Measurements from ENCODE around the gene LKAAEAR1. TPM values are rescaled to one million over a fixed set of nuclear protein-coding genes. Genes with fewer than 3 reads are reported as not detected.
A peak's percentile ranks its signal among the peaks of the same experiment; 100 is the strongest.

Gene LKAAEAR1
- total and polyA plus RNA-seq, 2 of the 13 experiments (the other 11 are each of a cell fraction or from before 2014, with no cell fraction given), result not detected

DNA sequence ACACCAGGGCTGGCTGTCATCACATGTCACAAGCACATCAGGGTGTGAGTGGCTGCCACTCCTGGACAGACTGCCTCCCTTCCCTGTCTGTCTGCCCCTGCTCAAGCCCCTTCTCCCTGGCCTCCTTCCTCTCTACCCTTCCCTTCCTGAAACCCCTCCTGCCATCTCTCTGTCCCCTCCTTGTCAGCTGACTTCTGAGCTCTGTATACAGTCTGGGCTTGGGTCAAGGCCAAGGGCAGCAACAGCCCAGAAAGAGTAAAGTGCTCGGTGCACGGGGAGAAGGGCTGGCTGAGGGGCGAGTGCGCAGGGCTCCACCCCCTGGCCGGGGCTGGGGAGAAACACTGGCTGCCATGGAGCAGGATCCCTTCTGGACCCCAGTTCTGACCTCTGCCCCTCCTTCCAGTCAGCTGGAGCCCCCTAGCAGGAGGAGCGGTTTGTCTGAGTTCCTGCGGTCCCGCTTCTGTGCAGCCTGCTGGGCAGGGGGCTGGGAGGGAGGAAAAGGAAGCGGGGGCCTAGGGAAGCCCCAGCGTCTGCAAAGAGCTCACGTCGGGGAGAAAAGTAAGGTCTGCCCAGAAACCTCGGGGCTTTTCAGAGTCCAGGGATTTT, 2.0 kb downstream of the LKAAEAR1 start (continued):
- TF ChIP-seq ZBTB37 (CRISPR knock-in tag; IDR thresholded peaks at IDR 0.05) (no peak), SMAD9 (CRISPR knock-in tag; IDR thresholded peaks at IDR 0.05) (no peak), ZNF761 (CRISPR knock-in tag; conservative IDR thresholded peaks at IDR 0.05) (0 out of 2 replicates have a peak, but pooled peaks have one; percentile 30), ZNF841 (CRISPR knock-in tag; IDR thresholded peaks at IDR 0.05; ENCODE audit: borderline replicate concordance) (no peak), ZFP62 (CRISPR knock-in tag; IDR thresholded peaks at IDR 0.05) (no peak), HNF1B (CRISPR knock-in tag; IDR thresholded peaks at IDR 0.05) (peak; percentile 26; the same call in 1 of the 2 replicates), MTF1 (CRISPR knock-in tag; IDR thresholded peaks at IDR 0.05) (no peak), ZBTB43 (CRISPR knock-in tag; conservative IDR thresholded peaks at IDR 0.05) (0 out of 2 replicates have a peak, but pooled peaks have one; percentile 32), HNRNPLL (IDR thresholded peaks at IDR 0.05; ENCODE audit: low read depth, low read length, poor library complexity, severe bottlenecking) (no peak), TBX2 (CRISPR knock-in tag; IDR thresholded peaks at IDR 0.05; ENCODE audit: borderline replicate concordance) (peak; percentile 30; the same call in 1 of the 2 replicates), ZBTB20 (CRISPR knock-in tag; IDR thresholded peaks at IDR 0.05; ENCODE audit: borderline replicate concordance, low read depth) (no peak), TERF1 (CRISPR knock-in tag; IDR thresholded peaks at IDR 0.05) (no peak), ZFAT (CRISPR knock-in tag; conservative IDR thresholded peaks at IDR 0.05) (no peak), NFIB (CRISPR knock-in tag; IDR thresholded peaks at IDR 0.05; ENCODE audit: borderline replicate concordance) (no peak), SUZ12 (IDR thresholded peaks at IDR 0.05; ENCODE audit: low read depth, low read length) (no peak), SMAD3 (CRISPR knock-in tag; IDR thresholded peaks at IDR 0.05) (no peak), ZNF850 (CRISPR knock-in tag; conservative IDR thresholded peaks at IDR 0.05) (no peak), ZNF510 (CRISPR knock-in tag; IDR thresholded peaks at IDR 0.05; ENCODE audit: low read depth) (no peak), CEBPZ (IDR thresholded peaks at IDR 0.05; ENCODE audit: low read length) (no peak), CREM (IDR thresholded peaks at IDR 0.05) (no peak), CREM (CRISPR knock-in tag; IDR thresholded peaks at IDR 0.05) (no peak)

Measured in HepG2 (cell line).